K562 (cell line): Measurements from ENCODE around the gene MUC5AC. TPM values are rescaled to one million over a fixed set of nuclear protein-coding genes. Genes with fewer than 3 reads are reported as not detected.

Experiments used
- ATAC-seq: fragments of 200-7000 bp; cut with Tn5 transposase; 3 replicates; pipeline ENCODE4 v1.9.1; 2020; ENCODE audit warnings: moderate library complexity
- BruUV-seq: library from RNA; stranded (reverse); fragments of 400-500 nt; replicated peaks from 2 replicates; lab custom pipeline; 2021; lab: Mats Ljungman, UMichigan
- CTCF ChIA-PET: fragments of 300-600 bp; formaldehyde crosslinking; extraction: SDS; loops from one replicate; lab custom pipeline; 2021; ENCODE audit warnings: low intra/inter-chr PET ratio; lab: Yijun Ruan, JAX
- POLR2A ChIA-PET: fragments of 300-600, 350-650 bp; sonication (Branson Sonifier 250); formaldehyde crosslinking; extraction: SDS; loops from one replicate; lab custom pipeline; 2021; ENCODE audit warnings: antibody characterized with exemption, inconsistent platforms; lab: Yijun Ruan, JAX
- DNase-seq, 4 experiments: peaks; one replicate each; pipeline versions ENCODE4 v3.0.0 to v3.0.0-alpha.2; 2011 to 2018; ENCODE audit warnings: low spot score in 3 of 4, mixed read lengths in 3 of 4; ENCODE audit errors: extremely low read depth in 1 of 4
- FAIRE-seq: peaks from 2 replicates; lab custom pipeline; 2011; peaks lifted over from hg19 to GRCh38; lab: Jason Lieb, UNC
- H2AFZ ChIP-seq: 2 replicates; pipeline ENCODE4 v1.6.0; 2011; ENCODE audit warnings: low read depth, low read length, control low read depth, inconsistent platforms
- H3K27ac ChIP-seq: fragments of 200-600 bp; 3 replicates; pipeline ENCODE4 v1.8.0; 2011; ENCODE audit warnings: low read depth, mild to moderate bottlenecking, control low read depth, inconsistent platforms, low read length, moderate library complexity, mixed read lengths; ENCODE audit errors: extremely low read depth
- H3K27me3 ChIP-seq, 2 experiments: fragments of 300-600 bp in 1 of 2; 2 replicates in 1 of 2; 3 replicates in 1 of 2; pipeline versions ENCODE4 v1.6.0 to v1.8.0; 2011; ENCODE audit warnings: inconsistent platforms in 2 of 2, low read length in 2 of 2, mild to moderate bottlenecking in 1 of 2, mixed read lengths in 1 of 2, moderate library complexity in 1 of 2; ENCODE audit not compliant: control insufficient read depth in 2 of 2, insufficient read depth in 2 of 2
- H3K36me3 ChIP-seq: fragments of 300-600 bp; 3 replicates; pipeline ENCODE4 v1.8.0; 2011; ENCODE audit warnings: mild to moderate bottlenecking, low read length, inconsistent platforms; ENCODE audit not compliant: control insufficient read depth, insufficient read depth
- H3K4me1 ChIP-seq, 2 experiments: fragments of 200-600 bp in 1 of 2; replicated peaks in 1 of 2; 2 replicates in 1 of 2; 3 replicates in 1 of 2; pipeline versions ENCODE4 v1.5.1 to v1.8.0; 2011; ENCODE audit warnings: inconsistent platforms in 2 of 2, low read length in 2 of 2, mild to moderate bottlenecking in 1 of 2, mixed read lengths in 1 of 2, moderate library complexity in 1 of 2; ENCODE audit not compliant: control insufficient read depth in 2 of 2, insufficient read depth in 2 of 2
- H3K4me2 ChIP-seq: 2 replicates; pipeline ENCODE4 v1.6.1; 2011; ENCODE audit warnings: low read length, control low read depth, inconsistent platforms, mixed read lengths; ENCODE audit not compliant: insufficient read depth
- H3K4me3 ChIP-seq: fragments of 200-600 bp; sonication (generic), shearing (Covaris generic); 2 replicates; pipeline ENCODE4 v1.5.1; 2016; ENCODE audit warnings: control low read depth, inconsistent platforms
- H3K79me2 ChIP-seq: fragments of 200-600 bp; 3 replicates; pipeline ENCODE4 v1.8.0; 2011; ENCODE audit warnings: low read length, inconsistent platforms; ENCODE audit not compliant: control insufficient read depth, insufficient read depth
- H3K9ac ChIP-seq, 2 experiments: 2 replicates each; pipeline versions ENCODE4 v1.6.0 to v1.6.1; 2011; ENCODE audit warnings: low read depth in 2 of 2, low read length in 2 of 2, control low read depth in 1 of 2, inconsistent platforms in 1 of 2, mild to moderate bottlenecking in 1 of 2, mixed read lengths in 1 of 2; ENCODE audit not compliant: insufficient read depth in 1 of 2
- H3K9me1 ChIP-seq: one replicate; pipeline ENCODE4 v1.6.0; 2011; ENCODE audit warnings: inconsistent platforms, mild to moderate bottlenecking, low read length, moderate library complexity; ENCODE audit not compliant: control insufficient read depth, insufficient read depth
- H3K9me3 ChIP-seq: replicated peaks from 2 replicates; pipeline ENCODE4 v1.5.1; 2011; ENCODE audit warnings: low read depth, low read length, inconsistent platforms; ENCODE audit not compliant: control insufficient read depth, insufficient read depth
- H4K20me1 ChIP-seq: replicated peaks from 2 replicates; pipeline ENCODE4 v1.6.1; 2011; ENCODE audit warnings: low read length, inconsistent platforms, mixed read lengths; ENCODE audit not compliant: control insufficient read depth, insufficient read depth
- ETV1 ChIP-seq: fragments of 450-650 bp; conservative IDR thresholded peaks from 2 replicates; pipeline ENCODE4 v1.6.1; 2016; ENCODE audit warnings: missing genetic modification characterization, control low read depth, low read depth, missing compliant biosample characterization
- EZH2 ChIP-seq: IDR thresholded peaks from 2 replicates; pipeline ENCODE4 v1.6.1; 2012; ENCODE audit warnings: low read depth, mild to moderate bottlenecking, inconsistent platforms, low read length, borderline replicate concordance
- TAF1 ChIP-seq: IDR thresholded peaks from 2 replicates; pipeline ENCODE4 v1.6.1; 2011; ENCODE audit warnings: mild to moderate bottlenecking, low read length, moderate library complexity; ENCODE audit not compliant: insufficient read depth, control insufficient read depth, severe bottlenecking; ENCODE audit errors: extremely low read depth
- ZNF121 ChIP-seq: sonication (generic); formaldehyde crosslinking; conservative IDR thresholded peaks from 2 replicates; pipeline ENCODE4 v1.8.0; 2022; ENCODE audit warnings: missing genetic modification reagents
- ZNF696 ChIP-seq: fragments of 250-450 bp; sonication (Bioruptor Pico); conservative IDR thresholded peaks from 2 replicates; pipeline ENCODE4 v1.4.0; 2020; ENCODE audit warnings: mild to moderate bottlenecking, moderate library complexity
- WGBS: fragments of 100-300 bp; shearing (Covaris generic); methylation state at CpG from one replicate; pipeline ENCODE4 v1.1.6; 2016; ENCODE audit warnings: low coverage, mixed read lengths; ENCODE audit not compliant: insufficient coverage; ENCODE audit errors: missing lambda C conversion rate; 5-methylcytosine and 5-hydroxymethylcytosine counted together
- in situ Hi-C: fragments of 300-500 bp; cut with MboI; formaldehyde crosslinking; loops from 4 replicates; pipeline ENCODE4 v1.15.0; 2018; ENCODE audit warnings: inconsistent platforms, mixed read lengths
- intact Hi-C: fragments of 100-400 bp; cut with micrococcal nuclease; formaldehyde crosslinking; loops from 2 replicates; pipeline ENCODE4 v1.14.2; 2022
- polyA plus RNA-seq, 8 experiments: library from polyadenylated mRNA; depleted of rRNA in 4 of 8; stranded (reverse) in 5 of 8; unstranded in 3 of 8; fragments of >200 nt; fragmentation: Nextera tagmentation in 2 of 8; fragmentation: Illumina TruSeq in 1 of 8; extraction: Ambion mirVana in 2 of 8; extraction: Trizol in 1 of 8; gene quantifications; 2 replicates each; pipeline versions ENCODE4 v1.2.1 to v1.2.3, GENCODE V29; 2011 to 2014; ENCODE audit warnings: inconsistent platforms in 1 of 8, missing spikeins in 1 of 8
- total RNA-seq, 7 experiments: library from RNA; depleted of rRNA in 6 of 7; stranded (reverse); fragments of >200 nt in 6 of 7; fragmentation: Illumina TruSeq in 2 of 7; extraction: Trizol in 2 of 7; gene quantifications; 2 replicates each; pipeline versions ENCODE4 v1.2.1 to v1.2.3, GENCODE V29; 2011 to 2021; ENCODE audit warnings: low replicate concordance in 1 of 7
- TF ChIP-seq, protein P1 (sequence below): fragments of 200-800 bp; sonication (Bioruptor generic); IDR thresholded peaks from 2 replicates; pipeline ENCODE4 v1.6.1; 2016; ENCODE audit warnings: missing genetic modification characterization, missing compliant biosample characterization

MUC5AC gene
- total and polyA plus RNA-seq, 9 of the 15 experiments (the other 6 are each of a cell fraction or from before 2014, with no cell fraction given), result not detected

GRCh38 chr11:1120532-1121330, 37.0 kb upstream of the MUC5AC start (continued):
- TF ChIP-seq, protein P1, sequence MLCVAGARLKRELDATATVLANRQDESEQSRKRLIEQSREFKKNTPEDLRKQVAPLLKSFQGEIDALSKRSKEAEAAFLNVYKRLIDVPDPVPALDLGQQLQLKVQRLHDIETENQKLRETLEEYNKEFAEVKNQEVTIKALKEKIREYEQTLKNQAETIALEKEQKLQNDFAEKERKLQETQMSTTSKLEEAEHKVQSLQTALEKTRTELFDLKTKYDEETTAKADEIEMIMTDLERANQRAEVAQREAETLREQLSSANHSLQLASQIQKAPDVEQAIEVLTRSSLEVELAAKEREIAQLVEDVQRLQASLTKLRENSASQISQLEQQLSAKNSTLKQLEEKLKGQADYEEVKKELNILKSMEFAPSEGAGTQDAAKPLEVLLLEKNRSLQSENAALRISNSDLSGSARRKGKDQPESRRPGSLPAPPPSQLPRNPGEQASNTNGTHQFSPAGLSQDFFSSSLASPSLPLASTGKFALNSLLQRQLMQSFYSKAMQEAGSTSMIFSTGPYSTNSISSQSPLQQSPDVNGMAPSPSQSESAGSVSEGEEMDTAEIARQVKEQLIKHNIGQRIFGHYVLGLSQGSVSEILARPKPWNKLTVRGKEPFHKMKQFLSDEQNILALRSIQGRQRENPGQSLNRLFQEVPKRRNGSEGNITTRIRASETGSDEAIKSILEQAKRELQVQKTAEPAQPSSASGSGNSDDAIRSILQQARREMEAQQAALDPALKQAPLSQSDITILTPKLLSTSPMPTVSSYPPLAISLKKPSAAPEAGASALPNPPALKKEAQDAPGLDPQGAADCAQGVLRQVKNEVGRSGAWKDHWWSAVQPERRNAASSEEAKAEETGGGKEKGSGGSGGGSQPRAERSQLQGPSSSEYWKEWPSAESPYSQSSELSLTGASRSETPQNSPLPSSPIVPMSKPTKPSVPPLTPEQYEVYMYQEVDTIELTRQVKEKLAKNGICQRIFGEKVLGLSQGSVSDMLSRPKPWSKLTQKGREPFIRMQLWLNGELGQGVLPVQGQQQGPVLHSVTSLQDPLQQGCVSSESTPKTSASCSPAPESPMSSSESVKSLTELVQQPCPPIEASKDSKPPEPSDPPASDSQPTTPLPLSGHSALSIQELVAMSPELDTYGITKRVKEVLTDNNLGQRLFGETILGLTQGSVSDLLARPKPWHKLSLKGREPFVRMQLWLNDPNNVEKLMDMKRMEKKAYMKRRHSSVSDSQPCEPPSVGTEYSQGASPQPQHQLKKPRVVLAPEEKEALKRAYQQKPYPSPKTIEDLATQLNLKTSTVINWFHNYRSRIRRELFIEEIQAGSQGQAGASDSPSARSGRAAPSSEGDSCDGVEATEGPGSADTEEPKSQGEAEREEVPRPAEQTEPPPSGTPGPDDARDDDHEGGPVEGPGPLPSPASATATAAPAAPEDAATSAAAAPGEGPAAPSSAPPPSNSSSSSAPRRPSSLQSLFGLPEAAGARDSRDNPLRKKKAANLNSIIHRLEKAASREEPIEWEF (CRISPR knock-in tag), result no peak
- TF ChIP-seq EZH2 (no peak), ZNF696 (no peak)

- in situ Hi-C loops (no loop called here), intact Hi-C loops (no loop called here)
- H4K20me1 ChIP-seq, result no peaks in the 10 kb centered on the region
- H3K79me2 ChIP-seq, result no peaks in the 10 kb centered on the region
- H3K27me3 ChIP-seq, result peaks cover 4 to 23% of the 10 kb centered on the region in 2 experiments; a peak in 3 of 5 replicates
- FAIRE-seq (no peak), DNase-seq (no peak), ATAC-seq (no peak)
- CTCF ChIA-PET, result no interaction called here
- no peak overlapping the region for H3K4me3 ChIP-seq
- no peak overlapping the region for H3K27ac ChIP-seq
- H3K9me3 ChIP-seq, result no peaks in the 10 kb centered on the region; the same call in 1 of the 2 replicates
- peaks cover 0 to 5% of the 10 kb centered on the region in 2 experiments; a peak in 1 of 5 replicates for H3K4me1 ChIP-seq
- H2AFZ ChIP-seq, result no peak overlapping the region
- no peaks in the 10 kb centered on the region for H3K9me1 ChIP-seq
- no peak overlapping the region for H3K9ac ChIP-seq
- POLR2A ChIA-PET, result interaction anchor here (1.0 kb wide), 2 partner anchors 9 to 12 kb away, joined by 4 to 6 read pairs; no protein-coding TSS in a partner anchor
- H3K4me2 ChIP-seq, result no peak overlapping the region
- TF ChIP-seq TAF1, result no peak
- no peak for TF ChIP-seq ZNF121 (CRISPR knock-in tag)
- no peak for TF ChIP-seq ETV1
- no peaks in the 10 kb centered on the region for H3K36me3 ChIP-seq
- no TSS peak for BruUV-seq
- WGBS, result under 1% methylated on average over 13 of the region's 19 CpGs
These were observed 36.4 kb upstream of the MUC5AC start for GRCh38 chr11:1121331-1121812.
